HCEC 1CT (cell line): ENCODE results near the gene TEX14.
"Not testable (repeated sequence)": the region's sequence is repeated elsewhere in the genome, so short reads cannot be mapped to it uniquely, and the experiment has no call there.

Experiments used
- DNase-seq: peaks from one replicate; pipeline ENCODE4 v3.0.0-alpha.2; 2017

The TEX14 gene

DNA sequence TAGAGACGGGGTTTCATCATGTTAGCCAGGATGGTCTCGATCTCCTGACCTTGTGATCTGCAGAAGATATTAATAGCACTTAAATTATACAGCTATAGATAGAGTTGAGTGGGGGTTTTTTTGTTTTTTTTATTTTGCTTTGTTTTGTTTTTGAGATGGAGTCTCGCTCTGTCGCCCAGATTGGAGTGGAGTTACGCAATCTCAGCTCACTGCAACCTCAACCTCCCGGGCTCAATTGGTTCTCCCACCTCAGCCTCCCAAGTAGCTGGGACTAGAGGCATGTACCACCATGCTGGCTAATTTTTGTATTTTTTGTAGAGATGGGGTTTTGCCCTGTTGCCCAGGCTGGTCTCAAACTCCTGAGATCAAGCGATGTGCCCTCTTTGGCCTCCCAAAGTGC is 1.8 kb downstream of the TEX14 start:
- not testable (repeated sequence) for DNase-seq

DNA sequence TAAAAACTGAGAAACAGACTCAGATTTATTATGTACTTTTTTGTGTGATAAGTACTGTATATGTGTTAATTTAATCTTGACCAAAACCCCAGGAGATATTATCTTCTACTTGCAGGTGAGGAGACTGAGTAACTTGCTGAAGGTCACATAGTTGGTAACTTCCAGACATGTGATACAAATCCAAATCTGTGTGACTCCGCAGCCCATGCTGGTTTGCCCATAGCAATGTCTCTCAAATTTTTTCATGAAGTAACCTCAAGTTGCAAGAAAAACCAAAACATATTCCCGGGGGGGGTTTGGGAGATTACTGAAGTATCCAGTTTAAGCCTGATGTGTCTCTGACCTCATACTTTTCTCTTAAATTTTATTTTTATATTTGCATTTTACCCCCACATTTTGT is 3.3 kb downstream of the TEX14 start:
- no peak for DNase-seq

DNA sequence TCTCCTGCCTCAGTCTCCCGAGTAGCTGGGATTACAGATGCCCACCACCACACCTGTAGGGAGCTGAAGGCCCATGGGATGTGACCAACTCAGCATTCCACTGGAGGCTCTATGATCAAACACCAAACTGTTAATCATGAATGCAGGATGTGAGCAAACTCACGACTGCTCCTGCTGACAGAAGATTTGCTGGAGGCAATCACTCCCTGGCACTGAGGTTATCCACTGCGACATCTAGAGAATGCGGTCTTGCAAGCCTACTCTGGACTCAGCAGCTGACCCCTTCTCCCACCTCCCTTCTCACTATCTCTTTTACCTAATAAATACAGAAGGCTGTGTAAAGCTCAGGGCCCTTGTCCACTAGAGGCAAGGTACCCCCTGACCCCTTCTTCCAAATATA is 4.9 kb downstream of the TEX14 start:
- DNase-seq = no peak

DNA sequence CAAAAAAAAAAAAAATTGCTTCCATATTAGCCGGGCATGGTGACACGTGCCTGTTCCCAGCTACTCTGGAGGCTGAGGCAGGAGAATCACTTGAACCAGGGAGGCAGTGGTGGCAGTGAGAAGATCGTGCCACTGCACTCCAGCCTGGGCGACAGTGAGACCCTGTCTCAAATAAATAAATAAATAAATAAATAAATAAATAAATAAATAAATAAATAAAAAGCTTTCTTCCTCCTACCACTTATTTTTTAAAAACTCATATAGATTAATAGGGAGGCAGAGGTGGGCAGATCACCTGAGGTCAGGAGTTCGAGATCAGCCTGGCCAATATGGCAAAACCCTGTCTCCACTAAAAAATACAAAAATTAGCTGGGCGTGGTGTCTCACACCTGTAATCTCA is 7.4 kb downstream of the TEX14 start:
- not testable (repeated sequence) for DNase-seq

DNA sequence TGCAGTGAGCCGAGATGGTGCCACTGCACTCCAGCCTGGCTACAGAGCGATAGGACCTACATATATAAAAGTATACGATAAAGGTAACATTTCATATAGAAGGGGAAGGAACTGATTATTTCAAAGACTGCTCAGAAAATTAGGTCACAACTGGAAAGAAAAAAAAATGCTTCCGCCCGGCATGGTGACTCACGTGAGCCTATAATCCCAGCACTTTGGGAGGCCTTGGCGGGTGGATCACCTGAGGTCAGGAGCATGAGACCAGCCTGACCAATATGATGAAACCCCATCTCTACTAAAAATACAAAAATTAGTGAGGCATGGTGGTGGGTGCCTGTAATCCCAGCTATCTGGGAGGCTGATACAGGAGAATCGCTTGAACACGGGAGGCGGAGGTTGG is 7.8 kb downstream of the TEX14 start:
- no peak for DNase-seq

DNA sequence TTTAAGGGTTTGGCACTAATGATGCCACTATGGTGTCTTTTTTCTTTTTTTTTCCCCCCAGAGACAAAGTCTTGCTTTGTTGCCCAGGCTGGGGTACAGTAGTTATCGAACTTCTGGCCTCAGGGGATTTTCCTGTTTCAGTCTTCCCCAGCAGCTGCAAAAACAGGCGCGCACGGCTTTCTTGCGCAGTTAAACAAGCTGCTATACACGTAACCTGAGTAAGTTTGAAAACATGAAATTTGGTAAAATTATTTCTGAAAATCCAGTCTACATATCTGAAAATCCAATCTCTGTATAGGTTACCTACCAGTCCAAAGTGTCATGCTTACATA is 11.8 kb downstream of the TEX14 start:
- DNase-seq = no peak

DNA sequence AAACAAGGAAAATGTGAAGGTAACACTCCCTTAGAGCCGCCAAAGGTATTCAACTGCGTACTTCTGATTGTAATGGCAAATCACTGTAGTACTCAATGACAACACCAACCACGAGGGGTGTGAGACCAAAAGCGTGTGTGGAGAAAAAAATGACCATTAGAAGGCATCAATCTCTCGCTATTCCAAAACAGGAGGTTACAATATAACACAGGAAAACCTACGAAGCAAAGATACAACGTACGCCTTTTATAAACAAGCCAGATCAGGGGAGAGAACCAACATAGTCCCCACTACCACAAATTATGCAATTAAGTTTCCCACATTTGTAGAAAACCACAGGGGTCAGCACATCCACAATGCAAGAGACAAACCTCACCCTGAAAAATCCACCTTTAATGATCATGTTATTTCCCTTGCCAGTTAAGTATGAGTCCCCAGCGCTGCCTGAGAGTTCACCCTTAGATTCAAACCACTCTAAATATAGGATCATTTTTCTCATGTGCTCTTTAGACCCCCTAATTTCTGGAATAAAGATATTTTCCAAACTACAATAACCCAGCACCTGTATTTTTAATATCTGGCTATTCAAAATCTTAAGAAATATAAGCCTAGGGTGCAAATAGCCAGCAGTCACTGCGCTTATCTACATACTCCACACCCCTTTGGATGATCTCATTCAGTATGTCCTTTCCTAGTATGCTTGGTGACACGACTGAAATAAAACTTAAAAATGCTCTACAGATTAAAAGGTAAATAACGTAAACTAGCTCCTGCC is 12.4 kb downstream of the TEX14 start:
- DNase-seq = peak; percentile 58

DNA sequence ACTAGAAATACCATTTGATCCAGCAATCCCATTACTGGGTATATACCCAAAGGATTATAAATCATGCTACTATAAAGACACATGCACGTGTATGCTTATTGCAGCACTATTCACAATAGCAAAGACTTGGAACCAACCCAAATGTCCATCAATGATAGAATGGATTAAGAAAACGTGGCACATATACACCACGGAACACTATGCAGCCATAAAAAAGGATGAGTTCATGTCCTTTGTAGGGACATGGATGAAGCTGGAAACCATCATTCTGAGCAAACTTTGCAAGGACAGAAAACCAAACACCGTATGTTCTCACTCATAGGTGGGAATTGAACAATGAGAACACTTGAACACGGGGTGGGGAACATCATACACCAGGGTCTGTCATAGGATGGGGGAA is 13.6 kb downstream of the TEX14 start:
- not testable (repeated sequence) for DNase-seq

DNA sequence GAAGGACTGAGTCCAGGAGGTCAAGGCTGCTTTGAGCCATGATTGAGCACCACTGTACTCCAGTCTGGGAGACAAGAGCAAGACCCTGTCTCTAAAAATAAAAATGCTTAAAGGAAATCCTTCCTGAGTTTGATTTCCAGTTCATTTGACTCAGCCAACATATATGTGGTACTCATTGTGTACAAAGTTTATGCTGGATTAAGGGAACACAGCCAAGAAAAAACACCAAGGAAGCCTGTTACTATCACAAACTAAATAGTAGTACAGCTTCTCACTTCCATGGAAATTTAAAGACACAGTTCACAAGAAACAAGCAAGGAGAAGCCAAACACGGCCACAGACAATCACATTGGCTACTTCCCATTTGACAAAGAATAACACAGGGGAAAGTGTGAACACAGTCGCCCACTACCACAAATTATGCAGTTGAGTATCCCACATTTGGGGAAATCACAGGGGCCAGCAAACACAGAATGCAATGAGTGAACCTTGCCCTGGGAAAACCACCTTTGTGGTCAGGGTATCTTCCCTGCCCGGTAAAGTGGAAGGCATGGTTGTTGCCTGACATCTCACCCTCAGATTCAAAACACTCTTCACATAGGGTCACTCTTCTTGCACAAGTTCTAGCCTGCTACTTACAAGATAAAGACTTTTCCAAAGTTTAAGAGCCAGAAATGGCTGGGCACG is 14.5 kb downstream of the TEX14 start:
- peak; percentile 51 for DNase-seq

DNA sequence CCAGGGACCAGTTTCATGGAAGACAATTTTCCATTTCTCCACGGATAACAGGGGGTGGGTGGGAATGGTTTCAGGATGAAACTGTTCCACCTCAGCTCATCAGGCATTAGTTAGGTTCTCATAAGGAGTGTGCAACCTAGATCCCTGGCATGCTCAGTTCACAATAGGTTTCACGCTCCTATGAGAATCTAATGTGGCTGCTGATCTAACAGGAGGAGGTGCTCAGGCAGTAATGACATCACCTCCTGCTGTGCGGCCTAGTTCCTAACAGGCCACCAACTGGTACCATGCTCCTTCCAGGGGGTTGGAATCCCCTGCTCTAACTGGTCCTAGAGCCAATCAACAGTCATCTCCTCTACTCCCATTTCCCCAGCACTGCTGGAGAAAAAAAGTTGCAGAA is 19.9 kb downstream of the TEX14 start:
- DNase-seq = no peak

DNA sequence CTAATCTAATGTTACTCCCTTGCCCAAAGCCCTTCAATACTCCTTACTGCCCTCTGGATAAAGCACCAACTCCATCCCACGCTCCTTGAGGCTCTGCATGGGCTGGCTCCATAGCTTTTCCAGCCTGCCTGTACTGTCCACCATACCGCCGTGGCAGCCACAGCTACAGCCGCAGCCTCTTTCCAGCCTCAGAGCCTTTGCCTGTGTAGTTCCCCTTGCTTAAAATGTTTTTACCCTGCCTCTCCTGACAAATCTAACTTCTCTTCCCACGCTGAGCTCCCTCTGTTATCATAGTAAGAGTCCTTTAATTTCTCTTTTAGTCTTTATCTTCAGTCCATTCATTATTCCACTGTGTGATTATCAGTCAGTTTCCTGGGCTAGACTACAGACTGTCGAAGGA is 22.0 kb downstream of the TEX14 start:
- DNase-seq = no peak

DNA sequence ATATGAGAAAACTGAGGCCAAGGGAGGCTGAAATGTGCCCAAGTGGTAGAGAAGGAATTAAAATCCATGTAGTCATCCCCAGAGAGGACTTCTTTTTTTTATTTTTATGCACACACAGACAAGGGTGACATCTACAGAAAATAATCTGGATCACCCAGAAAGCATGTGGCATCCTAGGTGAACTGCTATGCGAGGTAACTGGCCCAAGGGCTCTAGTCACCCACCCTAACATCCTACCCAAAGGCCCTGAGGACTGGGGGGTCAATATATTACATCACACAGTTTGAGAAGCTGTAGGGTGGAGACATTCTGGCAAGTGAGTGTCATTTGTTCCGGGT is 23.3 kb downstream of the TEX14 start:
- no peak for DNase-seq

DNA sequence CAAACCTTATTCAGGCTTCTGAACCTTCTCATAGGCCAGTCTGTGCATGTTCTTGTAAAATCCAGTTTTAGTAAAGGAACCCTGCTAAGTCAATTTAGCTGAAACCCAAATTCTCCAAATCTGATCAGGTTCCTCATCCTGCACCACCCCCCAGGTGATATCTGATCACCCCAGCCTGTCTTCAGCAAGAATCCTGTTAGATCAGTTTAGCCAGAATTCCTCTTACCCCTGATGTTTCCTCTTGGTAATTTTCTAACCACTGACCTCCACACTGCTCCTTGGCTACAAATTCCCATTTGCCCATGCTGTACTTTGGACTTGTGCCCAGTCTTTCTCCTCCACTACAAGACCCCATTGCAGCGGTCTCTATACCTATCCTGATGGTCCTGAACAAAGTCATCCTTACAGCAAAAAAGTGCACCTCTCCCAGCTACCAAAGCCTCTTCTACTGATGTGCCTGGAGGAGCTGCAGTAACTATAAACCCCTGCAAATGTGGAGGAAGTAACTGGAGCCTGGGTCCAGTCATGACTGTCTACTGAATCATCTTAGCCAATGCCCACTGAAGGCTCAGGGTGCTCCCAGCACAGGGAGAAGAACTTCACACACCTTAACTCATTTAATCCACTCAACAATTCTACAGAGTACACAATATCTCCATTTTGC is 23.8 kb downstream of the TEX14 start:
- peak; percentile 54 for DNase-seq

DNA sequence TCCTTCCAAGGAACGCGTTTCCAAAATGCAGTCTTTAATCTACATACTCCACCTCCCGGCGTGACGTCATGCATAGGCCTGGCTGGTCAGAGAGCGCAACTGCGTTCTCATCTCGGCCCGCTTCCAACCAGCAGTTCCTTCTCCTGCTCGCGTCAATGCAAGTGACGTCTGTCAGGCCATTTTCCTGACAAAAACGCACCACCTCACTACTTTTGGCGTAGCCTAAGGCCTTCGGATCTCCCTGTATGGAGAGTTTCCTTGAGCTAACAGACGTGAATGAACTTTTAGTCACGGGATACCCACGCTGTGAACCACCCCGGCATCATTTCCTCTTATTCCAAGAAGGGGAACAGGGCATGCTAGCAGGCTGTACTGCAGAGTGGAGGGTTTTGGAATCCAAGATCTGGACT is 25.0 kb downstream of the TEX14 start:
- DNase-seq = peak; percentile 89

DNA sequence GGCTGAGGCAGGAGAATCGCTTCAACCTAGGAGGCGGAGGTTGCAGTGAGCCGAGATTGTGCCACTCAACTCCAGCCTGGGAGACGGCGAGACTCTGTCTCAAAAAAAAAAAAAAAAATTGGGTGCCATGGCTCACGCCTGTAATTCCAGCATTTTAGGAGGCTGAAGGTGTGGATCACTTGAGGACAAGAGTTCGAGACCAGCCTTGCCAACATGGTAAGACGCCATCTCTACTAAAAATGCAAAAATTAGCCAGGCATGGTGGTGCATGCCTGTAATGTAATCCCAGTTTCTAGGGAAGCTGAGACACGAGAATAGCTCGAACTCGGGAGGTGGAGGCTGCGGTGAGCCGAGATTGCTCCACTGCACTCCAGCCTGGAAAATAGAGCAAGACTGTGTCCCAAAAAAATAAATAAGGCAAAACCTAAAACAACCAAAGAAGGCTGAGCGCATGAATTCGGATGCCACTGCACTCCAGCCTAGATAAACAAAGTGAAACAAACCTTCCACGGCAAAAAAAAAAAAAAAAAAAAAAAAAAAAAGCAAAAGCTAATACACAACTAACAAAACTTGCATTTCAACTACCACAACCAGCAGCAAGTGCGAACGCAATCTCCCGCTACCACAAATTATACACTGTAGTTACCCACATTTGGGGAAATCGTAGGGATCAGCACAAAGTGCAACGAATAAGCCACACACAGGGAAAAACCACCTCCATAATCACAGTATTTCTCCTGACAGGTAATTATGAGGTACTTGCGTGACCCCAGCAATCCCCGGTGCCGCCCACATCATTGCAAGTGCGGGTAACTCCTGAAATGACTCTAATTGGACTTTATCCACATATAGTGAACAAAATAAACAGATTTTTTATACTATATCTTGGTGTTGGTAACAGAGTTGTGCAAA is 25.6 kb downstream of the TEX14 start:
- no peak for DNase-seq

DNA sequence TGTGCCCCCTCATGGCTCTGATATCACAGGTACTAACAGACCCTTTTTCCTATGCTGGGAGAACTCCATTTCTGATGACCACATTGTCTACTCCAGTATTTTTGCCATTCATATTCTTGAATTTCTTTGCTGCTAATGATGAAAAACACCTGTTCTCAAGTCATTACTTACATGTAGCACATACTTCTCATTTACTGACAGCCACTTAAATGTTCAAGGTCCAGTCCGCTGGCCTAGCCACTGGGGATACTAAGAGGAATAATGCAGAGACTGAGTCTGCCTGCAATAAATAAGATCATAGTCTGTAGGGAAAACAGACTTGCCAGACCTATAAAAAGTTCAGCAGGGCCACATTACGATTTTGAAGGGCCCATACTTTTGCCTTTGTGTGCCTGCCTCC is 27.5 kb downstream of the TEX14 start:
- no peak for DNase-seq

DNA sequence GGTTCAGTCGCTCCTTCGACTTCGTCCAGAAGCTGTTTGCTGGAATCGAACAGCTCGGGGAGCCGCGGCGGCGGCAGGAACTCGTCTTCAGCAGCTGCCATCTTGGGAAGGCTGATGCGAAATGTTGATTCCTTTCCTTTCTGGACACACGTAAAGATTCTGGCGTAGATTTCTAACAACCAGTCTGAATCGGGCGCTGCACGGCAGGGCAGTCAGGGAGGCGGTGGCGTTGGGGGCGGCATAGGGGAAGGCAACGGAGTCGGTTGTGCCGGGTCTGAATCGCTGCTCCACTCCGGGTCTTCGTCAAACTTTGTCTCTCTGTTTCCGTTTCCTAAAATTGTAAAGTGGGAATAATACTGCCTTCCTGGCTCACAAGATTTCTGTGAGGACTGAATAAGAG is 30.3 kb downstream of the TEX14 start:
- DNase-seq = no peak

DNA sequence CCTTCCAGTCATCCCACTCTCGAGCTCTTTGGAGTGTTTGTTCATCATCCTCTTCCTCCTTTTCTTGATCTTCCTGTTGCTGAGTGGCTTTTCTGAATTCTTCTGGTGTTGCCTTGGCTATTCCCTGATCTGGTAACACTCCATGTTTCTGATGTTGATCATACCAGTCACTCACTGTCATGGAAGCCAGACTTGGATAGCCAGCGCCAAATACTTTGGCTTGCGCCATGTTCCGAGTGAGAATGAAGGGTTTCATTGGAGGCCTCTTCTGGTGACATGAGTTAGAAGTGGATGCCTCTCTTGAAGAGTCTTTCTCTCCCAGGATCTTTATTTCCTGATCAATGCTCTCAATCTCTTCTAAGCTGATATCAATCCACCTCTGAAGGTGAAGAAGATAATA is 31.2 kb downstream of the TEX14 start:
- DNase-seq = no peak

DNA sequence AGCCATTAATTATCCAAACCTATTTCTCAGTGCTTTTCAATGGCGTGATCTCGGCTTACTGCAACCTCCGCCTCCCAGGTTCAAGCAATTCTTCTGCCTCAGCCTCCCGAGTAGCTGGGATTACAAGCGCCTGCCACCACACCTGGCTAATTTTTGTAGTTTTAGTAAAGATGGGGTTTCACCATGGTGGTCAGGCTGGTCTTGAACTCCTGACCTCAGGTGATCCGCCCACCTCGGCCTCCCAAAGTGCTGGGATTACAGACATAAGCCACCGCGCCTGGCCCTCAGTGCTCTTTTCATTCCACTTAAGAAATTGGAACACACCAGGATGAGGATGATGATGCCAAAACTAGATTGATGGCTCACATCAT is 32.1 kb downstream of the TEX14 start:
- not testable (repeated sequence) for DNase-seq

DNA sequence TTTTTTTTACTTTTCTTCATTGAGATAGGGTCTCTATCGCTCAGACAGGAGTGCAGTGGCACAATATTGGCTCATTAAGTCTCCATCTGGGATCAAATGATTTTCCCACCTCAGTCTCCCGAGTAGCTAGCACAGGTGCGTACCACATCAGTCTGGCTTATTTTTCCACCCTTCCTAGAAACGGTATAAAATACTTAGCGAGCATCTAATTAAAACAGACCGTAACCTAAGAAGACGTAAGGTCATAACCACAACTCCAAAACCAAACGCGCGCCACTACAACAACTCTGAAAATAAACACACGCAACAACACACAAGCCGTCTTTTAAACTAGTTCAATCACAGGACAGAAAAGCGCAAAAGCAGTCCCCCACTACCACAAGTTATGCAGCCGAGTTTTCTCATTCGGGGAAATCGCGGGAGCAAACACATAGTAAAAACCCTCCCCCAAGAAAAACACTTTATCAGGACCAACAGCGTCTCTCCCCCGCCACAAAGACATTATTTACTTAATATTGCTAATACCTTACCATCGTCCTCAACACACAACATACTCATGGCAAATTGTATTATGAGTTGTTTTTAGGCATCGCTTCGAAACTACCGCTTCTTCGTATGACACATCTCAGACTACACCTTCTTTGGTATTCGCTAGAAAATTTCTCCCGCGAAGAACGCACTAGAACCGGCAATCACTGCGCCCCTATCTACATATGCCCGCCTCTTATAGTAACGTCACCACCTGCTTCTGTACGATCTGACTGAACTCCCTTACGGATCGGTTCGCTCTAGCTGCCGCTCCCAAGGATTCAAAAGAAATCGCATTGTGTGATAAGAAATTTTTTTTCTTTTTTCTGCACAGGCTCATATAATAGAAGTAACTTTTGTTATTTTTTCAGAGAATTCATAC is 32.8 kb downstream of the TEX14 start:
- DNase-seq = peak; percentile 98

DNA sequence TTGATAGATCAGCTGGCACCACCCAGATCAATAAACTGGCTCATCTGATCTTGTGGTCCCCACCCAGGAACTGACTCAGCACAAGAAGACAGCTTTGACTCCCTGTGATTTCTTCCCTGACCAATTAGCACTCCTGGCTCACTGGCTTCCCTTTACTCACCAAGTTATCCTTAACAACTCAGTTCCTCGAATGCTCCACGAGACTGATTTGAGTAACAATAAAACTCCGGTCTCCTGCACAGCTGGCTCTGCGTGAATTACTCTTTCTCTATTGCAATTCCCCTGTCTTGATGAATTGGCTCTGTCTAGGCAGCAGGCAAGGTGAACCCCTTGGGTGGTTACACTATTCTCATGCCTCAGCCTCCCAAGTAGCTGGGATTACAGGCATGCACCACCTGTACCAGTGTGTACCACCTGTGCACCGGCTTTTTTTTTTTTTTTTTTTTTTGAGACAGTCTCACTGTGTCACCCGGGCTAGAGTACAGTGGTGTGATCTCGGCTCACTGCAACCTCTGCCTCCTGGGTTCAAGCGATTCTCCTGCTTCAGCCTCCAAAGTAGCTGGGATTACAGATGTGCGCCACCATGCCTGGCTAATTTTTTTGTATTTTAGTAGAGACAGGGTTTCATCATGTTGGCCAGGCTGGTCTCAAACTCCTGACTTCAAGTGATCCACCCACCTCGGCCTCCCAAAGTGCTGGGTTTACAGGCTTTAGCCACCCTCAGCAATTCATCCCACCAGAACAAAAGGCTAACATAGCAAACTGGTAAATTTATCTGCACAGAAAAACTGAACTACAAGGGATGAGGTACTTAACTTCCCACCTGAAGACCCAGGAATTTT is 33.7 kb downstream of the TEX14 start:
- DNase-seq = peak; percentile 30
